GM18951 (cell line): ENCODE measurements around the gene DGKB.

ENCODE experiments used
- POLR2A ChIP-seq: IDR thresholded peaks from 4 replicates; pipeline ENCODE4 v1.6.1; 2011; ENCODE audit warnings: mild to moderate bottlenecking; ENCODE audit not compliant: insufficient read length, insufficient read depth; ENCODE audit errors: extremely low read depth
- in situ Hi-C: fragments of 300-500 bp; cut with MboI; formaldehyde crosslinking; loops from one replicate; pipeline ENCODE4 v1.12.0; 2022; ENCODE audit warnings: low sequenced_read_pairs, mixed read lengths, inconsistent platforms; ENCODE audit not compliant: unreplicated experiment

Gene DGKB

GRCh38 chr7:14579971-14580370 lies 322.6 kb downstream of the DGKB start:
- in situ Hi-C loops: no loop called here
- no peak for TF ChIP-seq POLR2A

- in situ Hi-C loops: no loop called here
- TF ChIP-seq POLR2A: no peak
Observed at GRCh38 chr7:14576578-14576977, 326.0 kb downstream of the DGKB start.

DNA sequence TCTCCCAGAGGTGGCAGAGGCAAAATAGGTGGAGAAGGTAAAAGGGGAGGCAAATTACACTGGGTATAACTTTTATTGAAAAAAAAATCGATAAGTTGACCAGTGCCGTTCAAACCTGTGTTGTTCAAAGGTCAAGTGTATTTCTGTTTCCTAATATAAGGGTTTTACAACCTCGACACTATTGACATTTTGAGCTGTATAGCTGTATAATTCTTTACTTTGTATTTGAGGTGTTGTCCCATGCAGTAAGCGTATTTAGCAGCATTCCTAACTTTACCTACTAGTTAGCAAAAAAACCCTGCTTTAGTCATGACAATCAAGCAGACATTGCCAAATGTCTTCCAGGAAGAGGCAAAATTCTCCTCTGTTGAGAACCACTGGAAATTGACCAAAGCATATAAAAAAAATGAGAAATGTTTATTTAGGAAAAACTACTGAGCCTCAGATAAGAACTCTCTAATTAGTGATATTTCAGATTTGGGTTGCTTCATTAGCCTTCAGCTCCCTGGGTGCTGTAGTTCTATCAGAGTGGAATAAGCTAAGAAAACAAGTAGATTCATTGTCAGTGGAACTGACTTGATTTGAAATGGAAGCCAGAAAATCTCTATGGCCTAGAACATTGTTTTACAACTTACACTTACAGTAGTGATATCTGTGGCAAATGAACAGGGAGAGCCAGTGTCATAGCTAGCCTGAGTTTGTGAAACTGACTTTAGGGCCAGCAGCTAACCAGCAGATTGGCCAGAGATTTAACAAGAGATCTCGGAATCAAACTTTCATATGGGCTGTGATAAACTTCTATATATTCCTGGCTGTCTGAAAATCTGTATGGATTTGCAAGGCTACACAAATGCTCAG lies 331.6 kb downstream of the DGKB start:
- TF ChIP-seq POLR2A: no peak
- in situ Hi-C loops: no loop called here

DNA sequence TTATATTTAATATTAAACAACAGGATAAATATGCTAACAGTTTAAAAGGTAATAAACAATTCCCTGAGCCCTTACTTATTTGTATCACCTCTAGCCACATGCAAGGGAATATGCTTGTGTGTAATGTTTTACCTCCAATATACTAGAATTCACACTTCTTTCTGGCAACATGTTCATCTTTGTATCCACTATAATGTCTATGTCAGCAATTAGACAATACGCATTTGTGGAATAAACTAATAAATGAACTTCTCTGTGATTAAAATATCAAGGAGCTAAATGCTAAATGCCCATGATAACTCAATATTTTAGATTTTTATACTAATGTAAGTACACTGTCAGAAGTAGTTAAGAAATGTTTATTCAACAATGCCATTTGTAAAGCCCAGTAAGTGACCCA lies 350.5 kb downstream of the DGKB start:
- in situ Hi-C loops: no loop called here
- no peak for TF ChIP-seq POLR2A

DNA sequence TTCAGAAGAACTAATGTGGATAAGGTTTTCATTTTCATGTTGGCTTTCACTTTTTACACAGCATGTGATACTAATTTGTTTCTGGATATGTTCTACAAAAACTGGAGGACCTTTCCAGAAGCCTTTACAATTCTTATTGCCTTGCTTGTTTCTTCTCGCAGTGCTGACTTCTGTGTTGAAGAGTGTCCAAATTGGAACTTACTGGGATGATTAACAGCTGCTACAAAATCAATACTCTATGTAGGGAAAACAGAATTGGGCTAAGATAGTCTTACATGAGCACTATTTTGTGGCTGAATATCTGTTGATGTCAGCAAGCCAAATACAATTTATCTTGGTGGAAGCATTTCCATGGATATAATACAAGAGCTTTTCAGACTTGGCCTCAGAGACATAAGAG lies 351.2 kb downstream of the DGKB start:
- no peak for TF ChIP-seq POLR2A
- in situ Hi-C loops: no loop called here

- TF ChIP-seq POLR2A: no peak
- in situ Hi-C loops: no loop called here
Observed at GRCh38 chr7:14542624-14543023, 359.9 kb downstream of the DGKB start.

DNA sequence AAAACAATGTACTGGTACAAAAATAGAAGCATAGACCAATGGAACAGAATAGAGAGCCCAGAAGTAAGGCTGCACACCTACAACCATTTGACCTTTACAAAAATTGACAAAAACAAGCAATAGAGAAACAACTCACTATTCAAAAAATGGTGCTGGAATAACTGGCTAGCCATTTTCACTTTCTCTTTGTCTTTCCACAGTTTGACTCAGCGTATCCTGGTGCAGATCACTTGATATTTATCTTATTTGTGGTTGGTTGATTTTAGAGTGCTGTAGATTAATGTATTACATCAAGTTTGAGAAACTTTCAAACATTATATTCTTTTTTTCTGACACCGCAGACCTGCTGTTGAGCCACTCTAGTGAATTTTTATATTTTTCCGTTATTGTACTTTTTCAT lies 381.4 kb downstream of the DGKB start:
- in situ Hi-C loops: no loop called here

DNA sequence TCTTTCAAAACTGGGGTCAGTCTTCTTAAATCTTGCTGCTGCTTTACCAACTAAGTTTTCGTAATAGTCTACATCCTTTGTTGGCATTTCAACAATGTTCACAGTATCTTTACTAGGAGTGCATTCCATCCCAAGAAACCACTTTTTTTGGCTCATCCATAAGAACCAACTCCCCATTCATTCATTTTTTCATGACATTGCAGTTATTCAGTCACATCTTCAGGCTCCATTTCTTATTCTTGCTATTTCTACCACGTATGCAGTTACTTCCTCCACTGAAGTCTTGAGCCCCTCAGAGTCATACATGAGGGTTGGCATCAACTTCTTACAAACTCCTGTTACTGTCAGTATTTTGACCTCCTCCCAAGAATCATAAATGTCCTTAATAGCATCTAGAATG lies 392.3 kb downstream of the DGKB start:
- no peak for TF ChIP-seq POLR2A
- in situ Hi-C loops: no loop called here

More for the DNA sequence above, 381.4 kb downstream of the DGKB start:
- no peak for TF ChIP-seq POLR2A

DNA sequence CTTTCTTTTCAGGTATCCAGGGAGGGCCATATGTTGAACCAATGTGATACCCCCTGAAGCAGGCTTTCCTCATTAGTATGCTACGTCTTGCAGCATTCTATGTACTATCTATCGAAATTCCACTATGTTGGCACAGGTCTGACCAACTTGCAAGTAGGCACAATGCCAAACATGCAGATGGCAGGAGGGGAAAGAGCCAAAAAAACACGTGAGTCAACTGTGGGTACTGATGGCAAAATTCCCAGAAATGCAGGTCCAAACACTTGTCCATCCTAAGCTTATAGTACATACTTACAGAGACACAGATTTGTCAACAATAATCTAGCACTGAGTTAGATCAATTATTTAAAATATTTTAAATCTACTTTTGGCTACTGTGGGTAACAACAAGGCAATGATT lies 394.9 kb downstream of the DGKB start:
- in situ Hi-C loops: no loop called here
- no peak for TF ChIP-seq POLR2A

GRCh38 chr7:14505906-14506305 lies 396.6 kb downstream of the DGKB start:
- no peak for TF ChIP-seq POLR2A
- in situ Hi-C loops: no loop called here

DNA sequence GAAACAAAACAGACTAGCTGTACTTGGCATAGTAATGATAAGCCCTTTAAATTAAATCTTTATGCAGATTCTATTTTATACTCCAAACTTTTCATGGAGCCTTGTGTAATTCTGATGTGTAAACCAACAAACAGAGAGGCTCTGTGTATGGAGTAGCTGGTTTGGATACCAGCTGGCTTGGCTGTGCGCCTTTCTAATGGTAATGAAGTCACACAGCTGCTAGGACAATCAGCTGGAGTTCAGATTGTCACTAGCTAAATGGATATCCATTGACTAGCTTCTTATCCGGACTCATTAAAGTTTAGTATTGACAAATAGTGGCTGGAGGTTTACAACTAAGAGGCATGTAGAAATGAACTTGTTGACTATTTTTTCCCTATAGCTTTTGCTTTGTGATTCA lies 398.4 kb downstream of the DGKB start:
- no peak for TF ChIP-seq POLR2A
- in situ Hi-C loops: no loop called here

GRCh38 chr7:14503623-14504022 lies 398.9 kb downstream of the DGKB start:
- in situ Hi-C loops: no loop called here

DNA sequence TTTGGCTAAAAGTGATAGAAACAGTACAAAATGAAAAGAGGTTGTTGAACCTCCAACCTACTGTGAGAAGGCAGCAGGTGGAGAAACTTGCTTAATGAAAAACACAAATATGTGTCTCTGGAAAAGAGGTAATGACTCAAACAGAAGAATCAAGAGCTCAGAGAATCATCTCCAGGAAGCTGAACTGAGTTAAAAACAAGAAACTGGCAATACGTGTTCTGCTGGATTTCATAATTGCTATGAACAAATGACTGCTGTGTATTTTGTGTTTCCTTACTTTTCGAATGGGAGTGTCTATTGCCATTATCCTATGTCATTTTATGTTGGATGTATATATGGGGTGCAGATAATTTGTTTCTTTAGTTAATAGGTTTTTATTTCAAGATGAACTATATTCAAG lies 401.1 kb downstream of the DGKB start:
- in situ Hi-C loops: no loop called here
- TF ChIP-seq POLR2A: no peak

More at GRCh38 chr7:14503623-14504022, 398.9 kb downstream of the DGKB start:
- no peak for TF ChIP-seq POLR2A

DNA sequence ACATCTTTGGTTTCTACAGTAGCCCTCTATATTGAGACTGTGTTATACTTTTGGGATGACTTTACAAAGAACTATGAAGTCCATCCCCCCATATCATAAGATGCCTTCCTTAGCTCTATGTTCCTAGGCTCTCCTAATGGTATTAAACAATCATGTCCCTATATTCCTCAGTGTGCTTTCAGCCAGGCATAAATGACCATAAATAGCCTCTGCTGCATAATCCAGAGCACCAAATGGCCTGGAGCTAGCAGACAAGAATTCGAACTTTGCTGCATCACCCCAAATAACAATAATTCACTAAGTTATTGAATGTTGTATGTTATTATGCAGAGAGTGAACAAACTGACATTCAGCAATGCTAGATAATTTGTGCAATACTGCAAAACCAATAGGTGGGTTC lies 405.2 kb downstream of the DGKB start:
- TF ChIP-seq POLR2A: no peak
- in situ Hi-C loops: no loop called here

DNA sequence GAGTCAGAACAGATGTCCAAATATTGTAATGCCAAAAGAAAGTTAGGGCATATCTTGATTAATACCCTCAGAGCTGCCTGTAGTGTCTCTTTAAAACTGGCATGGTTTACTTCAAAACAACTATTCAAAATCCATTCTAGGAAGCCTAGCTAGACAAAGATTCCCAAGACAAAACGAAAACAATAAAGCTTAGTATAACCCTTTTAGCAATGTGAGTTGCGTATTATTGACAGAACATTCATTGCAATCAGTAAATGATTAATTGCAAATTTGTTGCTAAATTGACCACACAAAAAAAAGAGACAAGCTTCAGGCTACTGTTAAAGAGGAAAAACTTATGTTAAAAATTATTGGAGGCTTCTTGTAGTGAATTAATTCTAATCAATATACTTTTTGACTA lies 406.9 kb downstream of the DGKB start:
- TF ChIP-seq POLR2A: no peak

More for the DNA sequence above, 406.9 kb downstream of the DGKB start:
- in situ Hi-C loops: no loop called here
